Gastroesophageal sphincter (tissue), 4 donors: ENCODE data around the gene HEY2. TPM values are rescaled to one million over a fixed set of nuclear protein-coding genes. Genes with fewer than 3 reads are reported as not detected.
A peak's percentile ranks its signal among the peaks of the same experiment; 100 is the strongest.

ENCODE experiments used
- ATAC-seq: fragments of 150-250 bp; one replicate; pipeline ENCODE4 v1.9.1; 2016; ENCODE audit warnings: mild to moderate bottlenecking, moderate library complexity
- H3K27ac ChIP-seq, 4 donors: fragments of 200-600 bp; sonication (generic) in 3 of 4; 1 replicate in 3 of 4; 2 replicates in 1 of 4; pipeline ENCODE4 v1.5.1; 2016 to 2019
- H3K27me3 ChIP-seq: fragments of 200-600 bp; sonication (generic); one replicate; pipeline ENCODE4 v1.5.1; 2019
- H3K36me3 ChIP-seq, 2 donors: fragments of 200-600 bp; sonication (generic); one replicate each; pipeline ENCODE4 v1.5.1; 2019; ENCODE audit warnings: control low read depth in 1 of 2
- H3K4me1 ChIP-seq, 3 donors: fragments of 200-600 bp; sonication (generic); 1 replicate in 2 of 3; 2 replicates in 1 of 3; pipeline ENCODE4 v1.5.1; 2016 to 2019; ENCODE audit warnings: control low read depth in 2 of 3
- H3K4me3 ChIP-seq, 2 donors: fragments of 200-600 bp; sonication (generic); one replicate each; pipeline ENCODE4 v1.5.1; 2019; ENCODE audit warnings: mild to moderate bottlenecking in 1 of 2, moderate library complexity in 1 of 2
- H3K9me3 ChIP-seq, 3 donors: fragments of 200-600 bp; sonication (generic); one replicate each; pipeline ENCODE4 v1.5.1; 2017 to 2019; ENCODE audit warnings: control low read depth in 2 of 3
- EP300 ChIP-seq: sonication (generic); formaldehyde crosslinking; IDR thresholded peaks from one replicate; pipeline ENCODE4 v1.6.1; 2017; ENCODE audit warnings: antibody characterized with exemption, mild to moderate bottlenecking
- POLR2A ChIP-seq, 2 donors: fragments of 450-650 bp; IDR thresholded peaks; one replicate each; pipeline ENCODE4 v1.6.1; 2017; ENCODE audit warnings: antibody characterized with exemption in 2 of 2, mild to moderate bottlenecking in 2 of 2, moderate library complexity in 1 of 2
- POLR2AphosphoS5 ChIP-seq: sonication (generic); formaldehyde crosslinking; IDR thresholded peaks from one replicate; pipeline ENCODE4 v1.6.1; 2017; ENCODE audit warnings: antibody characterized with exemption
- WGBS, 2 donors: methylation state at CpG; one replicate each; pipeline ENCODE4 v1.1.5; 2018; ENCODE audit warnings: low coverage in 1 of 2; 5-methylcytosine and 5-hydroxymethylcytosine counted together
- total RNA-seq, 4 donors: library from RNA; depleted of rRNA; stranded (reverse); fragments of >200 nt; gene quantifications; one replicate each; pipeline ENCODE4 v1.1.0, GENCODE V29; 2016
- TF ChIP-seq, protein P1 (sequence below), 4 experiments: fragments of 200-600 bp in 2 of 4; fragments of 450-650 bp in 2 of 4; sonication (generic) in 1 of 4; IDR thresholded peaks; one replicate each; pipeline ENCODE4 v1.5.1; 2017 to 2019; ENCODE audit warnings: antibody characterized with exemption in 4 of 4, mild to moderate bottlenecking in 2 of 4, moderate library complexity in 2 of 4

HEY2 gene
- total RNA-seq, 4 donors from 2014 or later, result 1.1 to 2.3 (median 2.1) TPM

- Histone ChIP-seq H3K9me3 (no peaks in the 10 kb centered on the region), H3K4me1 (peaks cover 0 to 40% (median 4%) of the 10 kb centered on the region in 3 donors), H3K36me3 (peaks cover 0 to 8% of the 10 kb centered on the region in 2 donors), H3K27ac (peak overlapping the region in 2 of 4 donors; percentile 4 to 99), H3K4me3 (no peak overlapping the region), H3K27me3 (no peaks in the 10 kb centered on the region)
- 93 to 95% methylated on average over 5 of the region's 5 CpGs for WGBS, 2 donors
- no peak for ATAC-seq
- no peak for TF ChIP-seq POLR2A (IDR thresholded peaks at IDR 0.05)
- TF ChIP-seq POLR2AphosphoS5, result no peak
- no peak for TF ChIP-seq EP300
- TF ChIP-seq, protein P1, sequence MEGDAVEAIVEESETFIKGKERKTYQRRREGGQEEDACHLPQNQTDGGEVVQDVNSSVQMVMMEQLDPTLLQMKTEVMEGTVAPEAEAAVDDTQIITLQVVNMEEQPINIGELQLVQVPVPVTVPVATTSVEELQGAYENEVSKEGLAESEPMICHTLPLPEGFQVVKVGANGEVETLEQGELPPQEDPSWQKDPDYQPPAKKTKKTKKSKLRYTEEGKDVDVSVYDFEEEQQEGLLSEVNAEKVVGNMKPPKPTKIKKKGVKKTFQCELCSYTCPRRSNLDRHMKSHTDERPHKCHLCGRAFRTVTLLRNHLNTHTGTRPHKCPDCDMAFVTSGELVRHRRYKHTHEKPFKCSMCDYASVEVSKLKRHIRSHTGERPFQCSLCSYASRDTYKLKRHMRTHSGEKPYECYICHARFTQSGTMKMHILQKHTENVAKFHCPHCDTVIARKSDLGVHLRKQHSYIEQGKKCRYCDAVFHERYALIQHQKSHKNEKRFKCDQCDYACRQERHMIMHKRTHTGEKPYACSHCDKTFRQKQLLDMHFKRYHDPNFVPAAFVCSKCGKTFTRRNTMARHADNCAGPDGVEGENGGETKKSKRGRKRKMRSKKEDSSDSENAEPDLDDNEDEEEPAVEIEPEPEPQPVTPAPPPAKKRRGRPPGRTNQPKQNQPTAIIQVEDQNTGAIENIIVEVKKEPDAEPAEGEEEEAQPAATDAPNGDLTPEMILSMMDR (IDR thresholded peaks at IDR 0.05), result no peak
Observed at GRCh38 chr6:125794342-125795137, 45.1 kb downstream of the HEY2 start.

DNA sequence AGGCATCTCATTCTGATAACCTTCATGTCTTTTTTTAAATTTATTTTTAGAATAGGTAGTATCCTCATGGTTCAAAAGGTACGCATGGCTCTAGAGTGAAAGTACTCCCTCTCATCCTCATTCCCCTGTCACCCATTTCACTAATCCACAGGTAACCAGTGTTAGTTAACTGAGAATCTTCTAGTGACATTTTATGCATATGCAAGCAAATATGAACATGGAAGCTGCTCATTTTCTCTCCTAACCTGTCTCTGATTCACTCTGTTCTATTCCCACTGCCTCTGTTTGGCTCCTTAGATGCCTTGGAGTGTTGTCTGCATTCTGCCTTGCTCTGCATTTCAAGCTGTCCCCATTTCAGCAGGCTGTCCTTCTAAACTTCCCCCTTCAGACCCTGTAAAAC lies 45.9 kb downstream of the HEY2 start:
- Histone ChIP-seq H3K4me1 (peaks cover 0 to 33% (median 0%) of the 10 kb centered on the region in 3 donors), H3K9me3 (no peaks in the 10 kb centered on the region), H3K36me3 (peaks cover 0 to 8% of the 10 kb centered on the region in 2 donors), H3K4me3 (no peak overlapping the region), H3K27me3 (no peaks in the 10 kb centered on the region), H3K27ac (no peak overlapping the region)
- ATAC-seq, result no peak
- WGBS, 2 donors, result 87 to 100% methylated on average over 1 of the region's 1 CpG
- no peak for TF ChIP-seq POLR2AphosphoS5
- TF ChIP-seq, protein P1 (IDR thresholded peaks at IDR 0.05), result no peak
- TF ChIP-seq POLR2A (IDR thresholded peaks at IDR 0.05), result no peak
- no peak for TF ChIP-seq EP300

- peaks cover 0 to 27% (median 0%) of the 10 kb centered on the region in 3 donors for H3K4me1 ChIP-seq
- peaks cover 0 to 8% of the 10 kb centered on the region in 2 donors for H3K36me3 ChIP-seq
Observed at GRCh38 chr6:125797120-125797885, 47.9 kb downstream of the HEY2 start.

DNA sequence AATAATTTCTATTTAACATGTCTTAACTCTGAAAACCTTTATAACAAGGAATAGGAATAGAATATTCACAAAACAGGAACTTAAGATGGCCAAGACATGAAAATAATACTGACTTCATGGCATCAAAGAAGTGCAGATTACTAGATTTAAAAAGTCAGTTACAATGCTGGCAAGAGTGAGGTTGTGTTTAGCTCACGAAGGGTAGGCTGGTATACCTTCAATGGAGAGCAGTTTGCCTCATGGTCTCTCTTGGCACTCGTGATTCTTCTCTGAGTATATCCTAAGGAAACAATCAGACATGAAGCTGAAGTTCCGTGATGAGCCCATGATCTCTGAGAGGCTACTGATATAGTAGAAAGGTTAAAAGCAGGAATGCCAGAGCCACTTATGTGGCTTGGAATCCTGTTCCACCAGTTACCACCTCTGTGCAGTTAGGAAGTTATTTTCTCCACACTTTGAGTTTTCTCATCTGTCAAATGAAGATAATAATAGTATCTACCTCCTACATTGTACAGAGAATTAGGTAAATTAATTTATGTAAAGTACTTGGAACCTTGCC lies 48.5 kb downstream of the HEY2 start:
- no peak overlapping the region for H3K4me3 ChIP-seq
- ATAC-seq, result no peak
- H3K27me3 ChIP-seq, result no peaks in the 10 kb centered on the region
- no peak overlapping the region for H3K27ac ChIP-seq
- H3K36me3 ChIP-seq, result peaks cover 0 to 8% of the 10 kb centered on the region in 2 donors
- H3K9me3 ChIP-seq, result no peaks in the 10 kb centered on the region
- peaks cover 0 to 26% (median 0%) of the 10 kb centered on the region in 3 donors for H3K4me1 ChIP-seq
- WGBS, 2 donors, result 76 to 100% methylated on average over 3 of the region's 3 CpGs
- TF ChIP-seq POLR2AphosphoS5, result no peak
- no peak for TF ChIP-seq POLR2A (IDR thresholded peaks at IDR 0.05)
- TF ChIP-seq EP300, result no peak
- TF ChIP-seq, protein P1 (IDR thresholded peaks at IDR 0.05), result no peak

More at GRCh38 chr6:125797120-125797885, 47.9 kb downstream of the HEY2 start:
- no peak overlapping the region for H3K27ac ChIP-seq
- TF ChIP-seq POLR2A (IDR thresholded peaks at IDR 0.05), result no peak
- no peaks in the 10 kb centered on the region for H3K27me3 ChIP-seq
- H3K4me3 ChIP-seq, result no peak overlapping the region
- 76 to 83% methylated on average over 2 of the region's 3 CpGs for WGBS, 2 donors
- H3K9me3 ChIP-seq, result no peaks in the 10 kb centered on the region
- ATAC-seq, result no peak
